SU-DHL-6 (cell line): ENCODE data around the gene ZNF423.

Source experiments
- H2AFZ ChIP-seq: fragments of 200-600 bp; sonication (generic); 2 replicates; pipeline ENCODE4 v1.6.1; 2014; ENCODE audit warnings: low read depth, mild to moderate bottlenecking, moderate library complexity, mixed read lengths, antibody characterized with exemption, low read length; ENCODE audit not compliant: severe bottlenecking
- H3F3A ChIP-seq: fragments of 200-600 bp; shearing (Covaris generic); 2 replicates; pipeline ENCODE4 v1.6.0; 2016; ENCODE audit warnings: antibody characterized with exemption, mild to moderate bottlenecking; ENCODE audit not compliant: insufficient read depth
- H3K27ac ChIP-seq: fragments of 200-600 bp; sonication (generic); 2 replicates; pipeline ENCODE4 v1.5.1; 2016; ENCODE audit warnings: low read depth, mild to moderate bottlenecking, low read length, moderate library complexity, mixed read lengths
- H3K27me3 ChIP-seq: fragments of 200-600 bp; sonication (generic), shearing (Covaris generic); 2 replicates; pipeline ENCODE4 v1.6.0; 2014; ENCODE audit warnings: mild to moderate bottlenecking, low read length
- H3K36me3 ChIP-seq: fragments of 200-600 bp; sonication (generic); 2 replicates; pipeline ENCODE4 v1.6.1; 2014; ENCODE audit warnings: mild to moderate bottlenecking, low read length, mixed read lengths
- H3K4me2 ChIP-seq: fragments of 300-600, 200-600 bp; shearing (Covaris generic), sonication (generic); 2 replicates; pipeline ENCODE4 v1.6.0; 2014; ENCODE audit warnings: low read length, low read depth, mild to moderate bottlenecking; ENCODE audit not compliant: poor library complexity, severe bottlenecking
- H3K4me3 ChIP-seq: fragments of 200-600 bp; sonication (generic); 2 replicates; pipeline ENCODE4 v1.5.1; 2014; ENCODE audit warnings: antibody characterized with exemption, low read length, mild to moderate bottlenecking, mixed read lengths; ENCODE audit not compliant: insufficient read depth, poor library complexity, severe bottlenecking
- H3K79me2 ChIP-seq: fragments of 200-600 bp; sonication (generic); 2 replicates; pipeline ENCODE4 v1.6.1; 2014; ENCODE audit warnings: mild to moderate bottlenecking, low read length, moderate library complexity; ENCODE audit not compliant: insufficient read depth
- H3K9ac ChIP-seq: fragments of 200-600 bp; sonication (generic); 2 replicates; pipeline ENCODE4 v1.7.0; 2014; ENCODE audit warnings: mild to moderate bottlenecking, low read length
- H3K9me2 ChIP-seq: fragments of 200-600 bp; sonication (generic); replicated peaks from 2 replicates; pipeline ENCODE4 v1.6.1; 2014; ENCODE audit warnings: low read length; ENCODE audit not compliant: insufficient read depth
- H3K9me3 ChIP-seq: fragments of 200-600 bp; sonication (generic); 2 replicates; pipeline ENCODE4 v1.6.1; 2014; ENCODE audit warnings: low read length, mixed read lengths; ENCODE audit not compliant: insufficient read depth
- H4K20me1 ChIP-seq: fragments of 200-600 bp; sonication (generic); 2 replicates; pipeline ENCODE4 v1.6.1; 2014; ENCODE audit warnings: low read depth, mild to moderate bottlenecking, antibody characterized with exemption, low read length, moderate library complexity, mixed read lengths
- EZH2phosphoT487 ChIP-seq: fragments of 200-600 bp; sonication (generic), shearing (Covaris generic); conservative IDR thresholded peaks from 2 replicates; pipeline ENCODE4 v1.6.1; 2018; ENCODE audit warnings: mild to moderate bottlenecking, antibody characterized with exemption, low read length, moderate library complexity, mixed read lengths
- TF ChIP-seq, protein P1 (sequence below): fragments of 200-600 bp; sonication (generic); IDR thresholded peaks from one replicate; pipeline ENCODE4 v1.5.1; 2017; ENCODE audit warnings: antibody characterized with exemption, mild to moderate bottlenecking, low read length, moderate library complexity; ENCODE audit not compliant: insufficient read depth, poor library complexity, severe bottlenecking

The ZNF423 gene

DNA sequence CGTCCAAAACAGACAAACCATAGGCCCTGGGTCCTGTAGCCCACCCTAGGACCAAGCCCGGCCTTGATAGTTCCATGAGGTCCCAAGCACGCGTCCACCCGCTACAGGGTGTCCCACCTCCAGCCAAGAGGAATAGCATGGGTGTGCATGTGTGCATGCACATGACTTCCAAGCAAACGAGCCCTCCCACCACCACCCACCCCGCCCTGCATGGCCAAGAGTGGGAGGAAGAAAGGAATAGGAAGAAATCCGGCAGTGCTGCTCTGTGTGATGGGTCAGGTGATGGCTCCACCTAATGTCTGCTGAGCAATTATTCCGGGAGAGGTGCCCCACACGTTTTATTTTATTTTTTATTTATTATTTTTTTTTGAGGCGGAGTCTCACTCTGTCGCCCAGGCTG, 184.6 kb downstream of the ZNF423 start:
- H3F3A ChIP-seq = no peaks in the 10 kb centered on the region
- TF ChIP-seq, protein P1, sequence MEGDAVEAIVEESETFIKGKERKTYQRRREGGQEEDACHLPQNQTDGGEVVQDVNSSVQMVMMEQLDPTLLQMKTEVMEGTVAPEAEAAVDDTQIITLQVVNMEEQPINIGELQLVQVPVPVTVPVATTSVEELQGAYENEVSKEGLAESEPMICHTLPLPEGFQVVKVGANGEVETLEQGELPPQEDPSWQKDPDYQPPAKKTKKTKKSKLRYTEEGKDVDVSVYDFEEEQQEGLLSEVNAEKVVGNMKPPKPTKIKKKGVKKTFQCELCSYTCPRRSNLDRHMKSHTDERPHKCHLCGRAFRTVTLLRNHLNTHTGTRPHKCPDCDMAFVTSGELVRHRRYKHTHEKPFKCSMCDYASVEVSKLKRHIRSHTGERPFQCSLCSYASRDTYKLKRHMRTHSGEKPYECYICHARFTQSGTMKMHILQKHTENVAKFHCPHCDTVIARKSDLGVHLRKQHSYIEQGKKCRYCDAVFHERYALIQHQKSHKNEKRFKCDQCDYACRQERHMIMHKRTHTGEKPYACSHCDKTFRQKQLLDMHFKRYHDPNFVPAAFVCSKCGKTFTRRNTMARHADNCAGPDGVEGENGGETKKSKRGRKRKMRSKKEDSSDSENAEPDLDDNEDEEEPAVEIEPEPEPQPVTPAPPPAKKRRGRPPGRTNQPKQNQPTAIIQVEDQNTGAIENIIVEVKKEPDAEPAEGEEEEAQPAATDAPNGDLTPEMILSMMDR = no peak
- TF ChIP-seq EZH2phosphoT487 = no peak

DNA sequence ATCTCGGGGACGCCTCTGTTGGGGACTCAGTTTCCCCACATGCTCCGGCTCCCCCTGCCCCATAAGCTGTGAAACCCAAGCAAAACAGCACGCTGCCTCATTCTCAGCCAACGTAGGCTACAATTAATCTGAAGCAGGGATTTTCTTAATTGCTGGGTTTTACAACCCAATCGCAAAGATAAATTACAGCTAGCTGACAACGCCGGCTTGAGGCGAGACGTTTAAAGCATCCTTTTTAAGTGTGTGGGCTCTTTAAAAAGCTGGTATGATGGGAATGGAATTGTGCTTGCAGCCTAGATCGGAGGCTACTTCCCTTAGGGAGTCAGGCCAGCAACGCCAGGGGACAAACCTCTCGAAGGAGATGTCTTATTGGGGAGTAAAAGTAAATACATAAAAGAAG, 185.3 kb downstream of the ZNF423 start:
- Histone ChIP-seq H3K27me3 (no peaks in the 10 kb centered on the region), H3K4me2 (no peak overlapping the region), H3K79me2 (no peaks in the 10 kb centered on the region), H3K9ac (no peak overlapping the region), H3K4me3 (no peak overlapping the region), H4K20me1 (no peaks in the 10 kb centered on the region), H3F3A (no peaks in the 10 kb centered on the region), H2AFZ (no peak overlapping the region), H3K9me3 (no peaks in the 10 kb centered on the region), H3K36me3 (no peaks in the 10 kb centered on the region), H3K9me2 (no peaks in the 10 kb centered on the region), H3K27ac (no peak overlapping the region)
- TF ChIP-seq, protein P1 = no peak
- no peak for TF ChIP-seq EZH2phosphoT487

More for the DNA sequence above, 184.6 kb downstream of the ZNF423 start:
- no peaks in the 10 kb centered on the region for H3K79me2 ChIP-seq
- no peak overlapping the region for H3K27ac ChIP-seq
- H3K27me3 ChIP-seq = no peaks in the 10 kb centered on the region
- H3K9me2 ChIP-seq = no peaks in the 10 kb centered on the region
- no peaks in the 10 kb centered on the region for H3K36me3 ChIP-seq
- no peak overlapping the region for H3K4me3 ChIP-seq
- no peaks in the 10 kb centered on the region for H4K20me1 ChIP-seq
- H3K9me3 ChIP-seq = no peaks in the 10 kb centered on the region
- H3K9ac ChIP-seq = no peak overlapping the region
- no peak overlapping the region for H3K4me2 ChIP-seq
- no peak overlapping the region for H2AFZ ChIP-seq

DNA sequence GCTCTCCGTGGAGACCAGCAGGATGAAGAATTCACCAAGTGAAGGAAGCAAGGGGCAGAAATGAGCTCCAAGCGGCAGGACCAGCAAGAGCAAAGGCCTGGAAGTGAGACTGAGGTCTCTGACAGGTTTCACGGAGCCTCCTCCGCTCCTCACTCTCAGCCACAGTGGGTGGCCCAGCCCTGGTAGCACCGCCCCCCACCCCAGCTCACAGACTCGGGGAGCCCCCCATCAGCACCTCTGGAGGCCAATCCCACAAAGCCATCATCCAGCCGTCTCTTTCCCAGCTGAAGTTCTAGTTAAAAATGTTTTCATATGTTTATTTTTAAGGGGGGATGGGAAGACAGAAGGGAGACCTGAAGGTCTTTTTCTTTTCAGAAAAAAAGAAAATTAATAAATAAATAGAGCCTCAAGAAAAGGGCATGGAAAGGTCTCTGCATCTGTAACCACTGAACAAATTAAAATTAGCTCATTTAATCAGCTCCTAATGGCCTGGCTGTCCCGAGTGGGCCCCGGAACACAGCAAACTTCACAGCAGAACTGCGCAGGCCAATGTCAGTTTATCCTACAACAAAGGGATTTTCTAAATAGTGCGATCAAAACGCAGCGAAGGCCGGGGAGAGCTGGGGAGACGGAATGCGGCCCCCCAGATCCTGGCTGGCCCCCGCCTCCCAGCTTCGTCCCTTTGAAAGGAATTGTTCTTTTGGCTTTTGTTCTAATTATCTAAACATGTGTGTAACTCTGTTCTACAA, 190.3 kb downstream of the ZNF423 start:
- Histone ChIP-seq H3K36me3 (no peaks in the 10 kb centered on the region), H3K79me2 (no peaks in the 10 kb centered on the region), H3K9ac (no peak overlapping the region), H3K4me2 (no peak overlapping the region), H3F3A (no peaks in the 10 kb centered on the region), H3K27ac (no peak overlapping the region), H3K27me3 (no peaks in the 10 kb centered on the region), H4K20me1 (no peaks in the 10 kb centered on the region), H2AFZ (no peak overlapping the region), H3K9me2 (no peaks in the 10 kb centered on the region), H3K9me3 (no peaks in the 10 kb centered on the region), H3K4me3 (no peak overlapping the region)
- no peak for TF ChIP-seq EZH2phosphoT487
- TF ChIP-seq, protein P1 = no peak
